Esophagus (tissue), 2 donors: ENCODE results near the gene BMPR1A. TPM values are rescaled to one million over a fixed set of nuclear protein-coding genes. Genes with fewer than 3 reads are reported as not detected.

Source experiments
- H3K27ac ChIP-seq, 2 donors: one replicate each; pipeline ENCODE4 v1.5.1; 2013; ENCODE audit warnings: low read depth in 2 of 2, mild to moderate bottlenecking in 2 of 2, inconsistent platforms in 1 of 2, low read length in 1 of 2, moderate library complexity in 1 of 2
- H3K27me3 ChIP-seq, 2 donors: one replicate each; pipeline ENCODE4 v1.6.1; 2013; ENCODE audit warnings: low read length in 2 of 2, control low read depth in 1 of 2, mild to moderate bottlenecking in 1 of 2; ENCODE audit not compliant: insufficient read depth in 2 of 2, control insufficient read depth in 1 of 2
- H3K36me3 ChIP-seq, 2 donors: one replicate each; pipeline ENCODE4 v1.6.1; 2013; ENCODE audit warnings: low read length in 1 of 2; ENCODE audit not compliant: control insufficient read depth in 2 of 2, insufficient read depth in 2 of 2
- H3K4me1 ChIP-seq, 2 donors: one replicate each; pipeline ENCODE4 v1.6.1; 2013; ENCODE audit warnings: low read length in 1 of 2; ENCODE audit not compliant: control insufficient read depth in 2 of 2, insufficient read depth in 2 of 2
- H3K4me3 ChIP-seq, 2 donors: one replicate each; pipeline ENCODE4 v1.5.1; 2013; ENCODE audit warnings: low read length in 2 of 2, mild to moderate bottlenecking in 2 of 2, low read depth in 1 of 2, moderate library complexity in 1 of 2
- H3K9me3 ChIP-seq, 2 donors: one replicate each; pipeline ENCODE4 v1.6.1; 2013; ENCODE audit warnings: mild to moderate bottlenecking in 2 of 2, low read depth in 1 of 2, low read length in 1 of 2, moderate library complexity in 1 of 2; ENCODE audit not compliant: control insufficient read depth in 2 of 2, insufficient read depth in 1 of 2
- WGBS, 2 donors: extraction: QIAGEN DNeasy Blood & Tissue Kit; methylation state at CpG; one replicate each; pipeline ENCODE4 v1.1.7; 2013; 5-methylcytosine and 5-hydroxymethylcytosine counted together
- polyA plus RNA-seq, 2 donors: library from polyadenylated mRNA; stranded (reverse); fragments of 200-250 nt; gene quantifications; one replicate each; pipeline ENCODE4 v1.2.3, GENCODE V29; 2013
- donor health status: healthy with polysubstance abuse.
- donor health status: Bipolar disorder and iron deficiency.

The BMPR1A gene
- polyA plus RNA-seq, 2 donors: 2.5 to 6.8 TPM

- H3K36me3 ChIP-seq: no peaks in the 10 kb centered on the region
- peaks cover 0 to 6% of the 10 kb centered on the region in 2 donors for H3K4me1 ChIP-seq
- no peak overlapping the region for H3K4me3 ChIP-seq
- no peaks in the 10 kb centered on the region for H3K9me3 ChIP-seq
- 84 to 87% methylated on average over 7 of the region's 7 CpGs for whole genome bisulfite sequencing, 2 donors
- H3K27ac ChIP-seq: no peak overlapping the region
- no peaks in the 10 kb centered on the region for H3K27me3 ChIP-seq
Observed at GRCh38 chr10:86827639-86828038, 71.2 kb downstream of the BMPR1A start.

DNA sequence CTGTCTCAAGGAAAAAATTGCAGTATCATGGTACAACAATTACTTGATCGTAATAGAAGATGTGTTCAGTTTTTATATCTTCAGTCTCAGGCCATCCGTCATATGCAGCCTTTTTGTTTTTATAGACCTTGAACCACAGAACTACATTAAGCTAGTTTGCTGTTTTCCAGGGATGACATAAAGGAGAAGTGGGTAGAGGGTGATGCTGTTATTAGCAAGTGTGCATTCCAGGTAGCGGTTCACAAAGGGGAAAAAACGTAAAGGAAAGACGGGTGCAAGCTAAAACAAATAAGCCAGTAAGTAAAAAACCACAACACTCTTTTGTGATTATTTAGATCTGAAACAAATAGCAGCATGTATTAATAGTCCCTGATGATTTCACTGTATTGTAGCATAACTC is 71.7 kb downstream of the BMPR1A start:
- H3K4me3 ChIP-seq: no peak overlapping the region
- H3K36me3 ChIP-seq: no peaks in the 10 kb centered on the region
- WGBS, 2 donors: 85 to 88% methylated on average over 5 of the region's 5 CpGs
- H3K27me3 ChIP-seq: no peaks in the 10 kb centered on the region
- H3K4me1 ChIP-seq: peaks cover 0 to 6% of the 10 kb centered on the region in 2 donors
- no peak overlapping the region for H3K27ac ChIP-seq
- no peaks in the 10 kb centered on the region for H3K9me3 ChIP-seq

DNA sequence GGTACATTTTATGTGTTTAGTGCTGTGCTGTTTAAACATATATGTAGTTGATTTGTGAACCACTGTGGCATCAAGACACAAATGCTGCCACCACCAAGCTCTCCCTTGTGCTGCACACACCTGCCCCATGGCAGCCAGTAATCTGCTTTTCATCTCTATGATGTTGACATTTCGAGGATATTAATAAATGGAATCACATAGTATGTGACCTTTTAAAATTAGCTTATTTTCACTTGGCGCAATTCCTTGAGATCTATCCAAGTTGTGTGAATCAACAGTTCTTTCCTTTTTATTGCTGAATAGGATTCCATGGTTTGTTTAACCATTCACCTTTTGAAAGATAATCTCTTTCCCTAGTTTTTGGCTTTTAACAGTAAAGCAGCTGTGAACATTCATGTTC is 73.1 kb downstream of the BMPR1A start:
- Histone ChIP-seq H3K9me3 (no peaks in the 10 kb centered on the region), H3K27me3 (no peaks in the 10 kb centered on the region), H3K4me1 (peaks cover 0 to 6% of the 10 kb centered on the region in 2 donors), H3K27ac (no peak overlapping the region), H3K4me3 (no peak overlapping the region), H3K36me3 (no peaks in the 10 kb centered on the region)
- 33 to 48% methylated on average over 2 of the region's 2 CpGs for WGBS, 2 donors

GRCh38 chr10:86830043-86830591 is 73.7 kb downstream of the BMPR1A start:
- Histone ChIP-seq H3K4me1 (peaks cover 0 to 6% of the 10 kb centered on the region in 2 donors), H3K27me3 (no peaks in the 10 kb centered on the region), H3K36me3 (no peaks in the 10 kb centered on the region), H3K4me3 (no peak overlapping the region), H3K9me3 (no peaks in the 10 kb centered on the region), H3K27ac (no peak overlapping the region)
- WGBS, 2 donors: 59 to 66% methylated on average over 4 of the region's 4 CpGs

GRCh38 chr10:86833969-86834368 is 77.5 kb downstream of the BMPR1A start:
- H3K27me3 ChIP-seq: no peaks in the 10 kb centered on the region
- no peaks in the 10 kb centered on the region for H3K9me3 ChIP-seq
- H3K4me3 ChIP-seq: no peak overlapping the region
- H3K4me1 ChIP-seq: peaks cover 0 to 6% of the 10 kb centered on the region in 2 donors
- H3K27ac ChIP-seq: no peak overlapping the region
- H3K36me3 ChIP-seq: no peaks in the 10 kb centered on the region

- Histone ChIP-seq H3K27me3 (no peaks in the 10 kb centered on the region), H3K9me3 (no peaks in the 10 kb centered on the region), H3K4me3 (no peak overlapping the region), H3K36me3 (peaks cover 0 to 3% of the 10 kb centered on the region in 2 donors), H3K27ac (no peak overlapping the region), H3K4me1 (no peaks in the 10 kb centered on the region)
- 68 to 74% methylated on average over 1 of the region's 1 CpG for WGBS, 2 donors
Observed at GRCh38 chr10:86836044-86836443, 79.6 kb downstream of the BMPR1A start.

DNA sequence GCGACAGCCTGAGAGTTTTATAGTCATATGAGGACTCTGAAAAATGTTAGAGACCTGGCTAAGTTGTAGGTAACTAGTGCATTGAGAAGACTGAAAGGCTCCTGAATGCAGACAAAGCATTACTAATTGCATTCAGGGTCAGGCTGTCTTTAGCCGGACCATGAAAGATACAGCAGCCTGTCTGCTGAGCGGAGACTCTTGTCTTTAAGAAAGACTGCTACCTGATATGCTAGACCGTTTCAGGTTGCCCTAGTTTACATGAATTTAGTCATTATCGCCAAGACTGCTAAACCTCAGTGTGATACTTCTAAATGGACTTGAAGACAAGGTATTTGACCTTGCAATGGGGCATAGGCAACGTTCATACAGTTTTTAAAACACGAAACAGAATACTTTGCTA is 81.2 kb downstream of the BMPR1A start:
- Histone ChIP-seq H3K4me3 (no peak overlapping the region), H3K9me3 (no peaks in the 10 kb centered on the region), H3K4me1 (no peaks in the 10 kb centered on the region), H3K36me3 (peaks cover 0 to 3% of the 10 kb centered on the region in 2 donors), H3K27me3 (no peaks in the 10 kb centered on the region), H3K27ac (no peak overlapping the region)
- WGBS, 2 donors: 78 to 84% methylated on average over 7 of the region's 7 CpGs

GRCh38 chr10:86840498-86840897 is 84.1 kb downstream of the BMPR1A start:
- H3K4me1 ChIP-seq: no peaks in the 10 kb centered on the region
- H3K4me3 ChIP-seq: no peak overlapping the region
- H3K36me3 ChIP-seq: peaks cover 3 to 6% of the 10 kb centered on the region in 2 donors
- no peaks in the 10 kb centered on the region for H3K27me3 ChIP-seq
- WGBS, 2 donors: 77 to 80% methylated on average over 4 of the region's 4 CpGs
- H3K27ac ChIP-seq: no peak overlapping the region
- H3K9me3 ChIP-seq: no peaks in the 10 kb centered on the region

DNA sequence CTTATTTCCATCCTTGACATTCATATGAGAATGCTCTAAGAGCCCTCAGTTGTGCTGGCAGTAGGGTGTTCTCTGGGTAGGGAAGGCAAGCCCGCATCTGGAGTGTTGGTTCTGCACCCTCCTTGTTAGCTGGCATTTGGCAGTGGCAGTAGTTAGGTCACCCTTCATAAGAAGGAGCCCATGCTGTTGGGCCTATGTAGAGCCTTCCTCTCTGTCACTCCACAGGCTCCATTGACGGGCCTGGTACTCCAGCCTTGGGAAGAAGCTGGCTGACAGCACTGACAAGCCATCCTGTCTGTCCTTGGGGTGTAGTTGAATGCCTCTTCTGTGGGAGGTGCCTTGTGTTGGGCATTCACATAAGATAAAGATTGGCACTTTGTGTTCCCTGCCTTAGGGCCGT is 89.7 kb downstream of the BMPR1A start:
- 83 to 89% methylated on average over 3 of the region's 3 CpGs for WGBS, 2 donors
- no peaks in the 10 kb centered on the region for H3K27me3 ChIP-seq

DNA sequence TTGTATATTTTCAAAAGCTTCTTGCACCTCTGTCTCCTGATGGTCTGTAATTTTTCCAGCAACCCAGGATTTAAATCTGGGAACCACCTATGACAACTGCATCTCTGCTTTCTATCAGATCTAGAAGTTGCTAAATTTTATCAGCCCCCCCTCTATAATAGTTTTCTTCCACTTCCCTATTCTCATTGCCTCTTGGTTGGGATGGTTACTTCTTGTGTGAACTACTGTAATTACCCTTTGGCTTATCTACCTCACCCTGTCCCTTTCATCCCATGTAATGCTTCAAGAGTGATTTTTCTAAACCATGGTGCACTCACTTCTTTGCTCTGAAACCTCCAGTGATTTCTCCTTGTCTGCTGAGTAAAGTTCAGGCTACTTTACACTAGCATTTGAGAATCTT is 92.3 kb downstream of the BMPR1A start:
- peaks cover 0 to 6% of the 10 kb centered on the region in 2 donors for H3K36me3 ChIP-seq
- no peak overlapping the region for H3K4me3 ChIP-seq
- no peaks in the 10 kb centered on the region for H3K4me1 ChIP-seq
- no peak overlapping the region for H3K27ac ChIP-seq
- H3K27me3 ChIP-seq: no peaks in the 10 kb centered on the region
- no peaks in the 10 kb centered on the region for H3K9me3 ChIP-seq

More for the DNA sequence above, 89.7 kb downstream of the BMPR1A start:
- Histone ChIP-seq H3K27ac (no peak overlapping the region), H3K4me1 (no peaks in the 10 kb centered on the region), H3K36me3 (peaks cover 0 to 6% of the 10 kb centered on the region in 2 donors), H3K9me3 (no peaks in the 10 kb centered on the region), H3K4me3 (no peak overlapping the region)
